ENCODE data around the gene SLC35A3.
"Not testable (repeated sequence)": the region's sequence is repeated elsewhere in the genome, so short reads cannot be mapped to it uniquely, and the experiment has no call there.

Gene SLC35A3

GRCh38 chr1:99975529-99975928, 5.7 kb downstream of the SLC35A3 start:
- TF ChIP-seq CTCF (conservative IDR thresholded peaks at IDR 0.05; ENCODE audit: low read depth): no peak
- DNase-seq (ENCODE audit: low spot score): no peak
- POLR2A ChIA-PET (ENCODE audit: low non-redundant PET): no interaction called here
- no peak overlapping the region for H3K27ac ChIP-seq
- CTCF ChIA-PET: interaction anchor here (0.7 kb wide), 1 partner anchor 19 kb away, joined by 3 read pairs; no protein-coding TSS in a partner anchor

- CTCF ChIA-PET; DNase-seq (ENCODE audit: low spot score); H3K27ac ChIP-seq; POLR2A ChIA-PET (ENCODE audit: low non-redundant PET): not testable (repeated sequence)
Observed at GRCh38 chr1:99977326-99977725, 7.5 kb downstream of the SLC35A3 start.

- POLR2A ChIA-PET (ENCODE audit: low non-redundant PET): no interaction called here
- CTCF ChIA-PET: no interaction called here
- no peak overlapping the region for H3K27ac ChIP-seq
- no peak for TF ChIP-seq CTCF (conservative IDR thresholded peaks at IDR 0.05; ENCODE audit: low read depth)
- no peak for DNase-seq (ENCODE audit: low spot score)
Observed at GRCh38 chr1:99978218-99978617, 8.4 kb downstream of the SLC35A3 start.

GRCh38 chr1:99979091-99979490, 9.3 kb downstream of the SLC35A3 start:
- POLR2A ChIA-PET (ENCODE audit: low non-redundant PET): interaction anchor here (0.7 kb wide), 1 partner anchor 32 kb away, joined by 3 read pairs; no protein-coding TSS in a partner anchor

GRCh38 chr1:99980928-99981327, 11.1 kb downstream of the SLC35A3 start:
- ChIA-PET CTCF (no interaction called here), POLR2A (ENCODE audit: low non-redundant PET) (no interaction called here)
- no peak overlapping the region for H3K27ac ChIP-seq
- no peak for DNase-seq (ENCODE audit: low spot score)
- no peak for TF ChIP-seq CTCF (conservative IDR thresholded peaks at IDR 0.05; ENCODE audit: low read depth)

More at GRCh38 chr1:99979091-99979490, 9.3 kb downstream of the SLC35A3 start:
- TF ChIP-seq CTCF (conservative IDR thresholded peaks at IDR 0.05; ENCODE audit: low read depth): no peak
- H3K27ac ChIP-seq: no peak overlapping the region
- CTCF ChIA-PET: no interaction called here
- no peak for DNase-seq (ENCODE audit: low spot score)

- no peak for TF ChIP-seq CTCF (conservative IDR thresholded peaks at IDR 0.05; ENCODE audit: low read depth)
- CTCF ChIA-PET: no interaction called here
- no peak overlapping the region for H3K27ac ChIP-seq
- DNase-seq (ENCODE audit: low spot score): no peak
- POLR2A ChIA-PET (ENCODE audit: low non-redundant PET): no interaction called here
Observed at GRCh38 chr1:99986656-99987225, 16.9 kb downstream of the SLC35A3 start.

GRCh38 chr1:99988210-99988765, 18.5 kb downstream of the SLC35A3 start:
- ChIA-PET POLR2A (ENCODE audit: low non-redundant PET) (no interaction called here), CTCF (interaction anchor here (0.6 kb wide), 1 partner anchor 126 kb away, joined by 3 read pairs; no protein-coding TSS in a partner anchor)
- no peak for TF ChIP-seq CTCF (conservative IDR thresholded peaks at IDR 0.05; ENCODE audit: low read depth)
- no peak for DNase-seq (ENCODE audit: low spot score)
- H3K27ac ChIP-seq: no peak overlapping the region
